ENCODE data around the gene TNFRSF13B. TPM values are rescaled to one million over a fixed set of nuclear protein-coding genes. Genes with fewer than 3 reads are reported as not detected.

The TNFRSF13B gene
- total and polyA plus RNA-seq, 8 donors = 0.25 to 1.8 (median 1.1) TPM; not detected in 4

DNA sequence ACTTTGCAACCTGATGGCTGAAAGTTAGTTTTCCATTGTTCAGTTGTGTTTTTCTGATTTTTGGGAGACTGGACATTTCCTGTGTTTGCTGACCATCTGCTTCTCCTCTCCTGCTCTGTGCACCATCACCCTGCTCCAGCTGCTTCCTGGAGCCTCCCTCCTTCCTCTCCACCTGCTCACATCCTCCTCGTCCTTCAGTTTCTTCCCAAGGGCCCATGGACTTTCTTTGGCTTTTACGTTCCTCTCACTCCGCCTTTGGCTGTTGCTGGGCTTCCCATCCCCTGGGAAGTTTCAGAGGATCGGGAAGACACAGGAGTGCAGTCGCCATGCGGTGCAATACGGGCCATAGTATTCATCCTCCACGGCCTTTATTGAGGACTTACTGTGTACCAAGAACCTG, 61.6 kb downstream of the TNFRSF13B start:
- Histone ChIP-seq H3K9me3 (no peaks in the 10 kb centered on the region), H3K36me3 (no peaks in the 10 kb centered on the region), H3K4me1 (no peaks in the 10 kb centered on the region), H3K27me3 (peaks cover 0 to 20% (median 0%) of the 10 kb centered on the region in 3 donors), H3K4me3 (no peak overlapping the region), H3K27ac (no peak overlapping the region)
- WGBS, 5 donors = 74 to 91% (median 78%) methylated on average over 8 of the region's 8 CpGs
- no peak for TF ChIP-seq EP300 (IDR thresholded peaks at IDR 0.05)
- TF ChIP-seq POLR2A (IDR thresholded peaks at IDR 0.05) = no peak
- TF ChIP-seq CTCF (IDR thresholded peaks at IDR 0.05) = no peak
- DNase-seq = peak in 1 of 2 donors; percentile 15
- intact Hi-C loops (cut with DNase I; ENCODE audit: low total_unique reads) = no loop called here

DNA sequence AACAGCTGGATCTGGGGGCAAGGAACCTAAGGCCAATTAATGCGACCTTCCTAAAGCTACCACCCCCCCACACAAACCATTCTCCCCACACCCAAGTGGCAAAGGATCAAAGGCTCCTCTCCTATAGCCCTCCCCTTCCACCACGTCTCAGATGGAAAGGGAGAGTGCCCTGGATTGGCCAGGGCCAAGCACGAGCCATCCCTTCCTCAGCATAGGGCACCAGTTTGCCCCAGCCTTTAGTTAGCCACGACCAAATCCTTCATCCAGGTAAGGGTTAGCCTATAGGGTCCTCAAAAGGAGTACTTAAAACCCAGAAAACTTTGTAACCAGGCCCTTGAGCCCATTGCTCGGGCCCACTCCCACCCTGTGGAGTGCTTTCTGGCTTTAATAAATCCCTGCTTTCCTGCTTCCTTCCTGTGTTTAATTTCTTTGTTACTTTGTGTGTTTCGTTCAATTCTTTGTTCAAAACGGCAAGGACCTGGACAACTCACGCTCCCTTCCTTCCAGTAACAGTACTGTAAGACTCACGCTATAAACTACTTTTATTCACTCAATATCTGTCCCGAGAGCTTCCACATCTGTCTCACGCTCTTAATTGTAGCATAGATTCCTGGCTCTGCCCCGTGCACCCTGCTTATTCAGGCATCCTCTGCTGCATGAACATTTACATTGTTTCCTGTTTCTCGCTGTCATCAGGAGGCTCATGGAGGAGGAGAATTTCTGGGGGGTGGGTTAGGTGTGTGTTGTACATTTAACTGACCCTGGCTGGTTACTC, 62.3 kb downstream of the TNFRSF13B start:
- WGBS, 5 donors = 42 to 68% (median 60%) methylated on average over 13 of the region's 13 CpGs
- Histone ChIP-seq H3K4me1 (no peaks in the 10 kb centered on the region), H3K27ac (no peak overlapping the region), H3K4me3 (no peak overlapping the region), H3K27me3 (peaks cover 0 to 20% (median 0%) of the 10 kb centered on the region in 3 donors), H3K9me3 (no peaks in the 10 kb centered on the region), H3K36me3 (no peaks in the 10 kb centered on the region)
- DNase-seq = peak in 1 of 2 donors; percentile 9
- intact Hi-C loops (cut with DNase I; ENCODE audit: low total_unique reads) = no loop called here
- no peak for TF ChIP-seq CTCF (IDR thresholded peaks at IDR 0.05)
- TF ChIP-seq POLR2A (IDR thresholded peaks at IDR 0.05) = no peak
- no peak for TF ChIP-seq POLR2AphosphoS5 (IDR thresholded peaks at IDR 0.05)

GRCh38 chr17:16908273-16908672, 63.6 kb downstream of the TNFRSF13B start:
- intact Hi-C loops (cut with DNase I; ENCODE audit: low total_unique reads) = no loop called here
- Histone ChIP-seq H3K27me3 (peaks cover 0 to 20% (median 0%) of the 10 kb centered on the region in 3 donors), H3K4me1 (no peaks in the 10 kb centered on the region), H3K4me3 (no peak overlapping the region), H3K9me3 (no peaks in the 10 kb centered on the region), H3K36me3 (no peaks in the 10 kb centered on the region), H3K27ac (no peak overlapping the region)
- WGBS, 5 donors = 74 to 85% (median 81%) methylated on average over 3 of the region's 3 CpGs
- peak in 1 of 2 donors; percentile 7 for DNase-seq
- no peak for TF ChIP-seq POLR2AphosphoS5 (IDR thresholded peaks at IDR 0.05)
- no peak for TF ChIP-seq CTCF (IDR thresholded peaks at IDR 0.05)
- no peak for TF ChIP-seq EP300 (IDR thresholded peaks at IDR 0.05)
- TF ChIP-seq POLR2A (IDR thresholded peaks at IDR 0.05) = no peak

GRCh38 chr17:16906680-16907079, 65.2 kb downstream of the TNFRSF13B start:
- no peak overlapping the region for H3K27ac ChIP-seq
- H3K4me3 ChIP-seq = no peak overlapping the region
- WGBS, 5 donors = 77 to 85% (median 81%) methylated on average over 4 of the region's 4 CpGs
- H3K4me1 ChIP-seq = no peaks in the 10 kb centered on the region
- H3K36me3 ChIP-seq = no peaks in the 10 kb centered on the region
- no peak for DNase-seq
- no peaks in the 10 kb centered on the region for H3K9me3 ChIP-seq
- intact Hi-C loops (cut with DNase I; ENCODE audit: low total_unique reads) = no loop called here
- TF ChIP-seq CTCF (IDR thresholded peaks at IDR 0.05) (no peak), POLR2A (IDR thresholded peaks at IDR 0.05) (no peak), EP300 (IDR thresholded peaks at IDR 0.05) (no peak)
- H3K27me3 ChIP-seq = peaks cover 0 to 17% (median under 1%) of the 10 kb centered on the region in 3 donors

Measured in stomach (tissue), 9 donors.